ENCODE results near the gene RIMOC1. TPM values are rescaled to one million over a fixed set of nuclear protein-coding genes. Genes with fewer than 3 reads are reported as not detected.

RIMOC1 gene
- total RNA-seq, 1 donor from 2014 or later: 25.1 TPM

DNA sequence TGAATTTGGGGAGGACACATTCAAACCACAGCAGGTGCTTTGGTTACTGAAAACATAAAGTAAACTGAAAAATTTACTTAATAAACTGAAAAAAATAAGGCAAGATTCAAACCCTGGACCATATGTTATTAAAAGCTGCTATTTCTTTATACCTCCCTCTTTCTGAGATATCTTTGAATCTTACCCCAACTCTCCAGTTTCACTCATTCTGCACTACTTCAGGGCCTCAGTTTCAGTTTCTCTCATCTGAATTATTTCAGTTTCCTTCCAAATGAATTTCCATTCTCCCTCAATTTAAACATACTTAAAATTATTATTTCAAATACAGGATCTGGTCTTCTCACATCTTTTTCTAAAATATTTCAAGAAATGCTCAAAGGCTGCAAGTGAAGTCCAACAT, 29.0 kb upstream of the RIMOC1 start:
- Histone ChIP-seq H3K4me1 (peaks cover 7% of the 10 kb centered on the region), H3K36me3 (no peaks in the 10 kb centered on the region), H3K4me3 (no peak overlapping the region), H3K27ac (no peak overlapping the region), H3K9me3 (no peaks in the 10 kb centered on the region), H3K27me3 (ENCODE audit: low read depth) (no peaks in the 10 kb centered on the region)
- TF ChIP-seq, protein P1, sequence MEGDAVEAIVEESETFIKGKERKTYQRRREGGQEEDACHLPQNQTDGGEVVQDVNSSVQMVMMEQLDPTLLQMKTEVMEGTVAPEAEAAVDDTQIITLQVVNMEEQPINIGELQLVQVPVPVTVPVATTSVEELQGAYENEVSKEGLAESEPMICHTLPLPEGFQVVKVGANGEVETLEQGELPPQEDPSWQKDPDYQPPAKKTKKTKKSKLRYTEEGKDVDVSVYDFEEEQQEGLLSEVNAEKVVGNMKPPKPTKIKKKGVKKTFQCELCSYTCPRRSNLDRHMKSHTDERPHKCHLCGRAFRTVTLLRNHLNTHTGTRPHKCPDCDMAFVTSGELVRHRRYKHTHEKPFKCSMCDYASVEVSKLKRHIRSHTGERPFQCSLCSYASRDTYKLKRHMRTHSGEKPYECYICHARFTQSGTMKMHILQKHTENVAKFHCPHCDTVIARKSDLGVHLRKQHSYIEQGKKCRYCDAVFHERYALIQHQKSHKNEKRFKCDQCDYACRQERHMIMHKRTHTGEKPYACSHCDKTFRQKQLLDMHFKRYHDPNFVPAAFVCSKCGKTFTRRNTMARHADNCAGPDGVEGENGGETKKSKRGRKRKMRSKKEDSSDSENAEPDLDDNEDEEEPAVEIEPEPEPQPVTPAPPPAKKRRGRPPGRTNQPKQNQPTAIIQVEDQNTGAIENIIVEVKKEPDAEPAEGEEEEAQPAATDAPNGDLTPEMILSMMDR (IDR thresholded peaks at IDR 0.05): no peak
- ATAC-seq (no peak), DNase-seq (no peak)
- intact Hi-C loops (cut with DNase I): no loop called here

DNA sequence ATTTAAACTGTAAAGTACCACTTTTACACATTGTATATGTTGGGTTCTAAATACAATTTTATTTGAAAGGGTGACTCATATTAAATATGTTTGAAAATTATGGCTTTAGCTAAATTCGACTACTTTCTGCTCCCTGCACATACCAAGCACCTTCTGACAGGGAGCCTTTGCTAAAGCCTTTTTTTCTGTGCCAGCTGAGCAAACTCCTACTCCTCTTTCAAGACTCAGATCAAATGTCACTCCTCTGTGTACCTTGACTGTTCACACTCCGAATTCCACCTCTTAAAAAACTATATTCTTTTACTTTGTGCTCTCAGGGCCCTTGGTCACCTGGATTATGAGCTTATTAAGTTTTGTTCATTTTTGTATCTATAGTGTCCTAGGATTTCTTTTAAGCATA, 27.5 kb upstream of the RIMOC1 start:
- intact Hi-C loops (cut with DNase I): no loop called here
- ATAC-seq (no peak), DNase-seq (no peak)
- no peak overlapping the region for H3K27ac ChIP-seq
- TF ChIP-seq, protein P1 (IDR thresholded peaks at IDR 0.05): no peak
- H3K27me3 ChIP-seq (ENCODE audit: low read depth): no peaks in the 10 kb centered on the region
- H3K36me3 ChIP-seq: no peaks in the 10 kb centered on the region
- H3K9me3 ChIP-seq: no peaks in the 10 kb centered on the region
- H3K4me1 ChIP-seq: no peaks in the 10 kb centered on the region
- H3K4me3 ChIP-seq: no peak overlapping the region

DNA sequence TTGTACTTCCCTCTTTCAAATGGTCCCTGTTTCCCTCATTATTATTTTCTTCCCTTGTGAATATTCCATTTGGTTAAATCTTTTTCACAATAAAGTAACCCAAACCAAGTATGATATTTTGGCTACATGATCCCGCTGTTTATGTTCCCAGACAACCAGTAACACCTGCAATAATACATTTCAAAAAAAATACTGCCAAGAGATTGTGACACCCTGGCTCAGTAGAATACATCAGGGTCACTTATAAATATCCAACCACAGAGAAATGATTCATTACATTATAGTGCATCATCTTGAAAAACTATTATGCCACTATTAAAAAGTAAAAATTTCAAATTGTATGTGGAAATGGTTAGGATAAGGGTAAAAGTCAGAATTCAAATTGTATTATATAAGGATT, 26.7 kb upstream of the RIMOC1 start:
- Histone ChIP-seq H3K9me3 (no peaks in the 10 kb centered on the region), H3K36me3 (no peaks in the 10 kb centered on the region), H3K4me1 (no peaks in the 10 kb centered on the region), H3K27ac (no peak overlapping the region), H3K4me3 (no peak overlapping the region), H3K27me3 (ENCODE audit: low read depth) (no peaks in the 10 kb centered on the region)
- TF ChIP-seq, protein P1 (IDR thresholded peaks at IDR 0.05): no peak
- ATAC-seq (no peak), DNase-seq (no peak)
- intact Hi-C loops (cut with DNase I): no loop called here

DNA sequence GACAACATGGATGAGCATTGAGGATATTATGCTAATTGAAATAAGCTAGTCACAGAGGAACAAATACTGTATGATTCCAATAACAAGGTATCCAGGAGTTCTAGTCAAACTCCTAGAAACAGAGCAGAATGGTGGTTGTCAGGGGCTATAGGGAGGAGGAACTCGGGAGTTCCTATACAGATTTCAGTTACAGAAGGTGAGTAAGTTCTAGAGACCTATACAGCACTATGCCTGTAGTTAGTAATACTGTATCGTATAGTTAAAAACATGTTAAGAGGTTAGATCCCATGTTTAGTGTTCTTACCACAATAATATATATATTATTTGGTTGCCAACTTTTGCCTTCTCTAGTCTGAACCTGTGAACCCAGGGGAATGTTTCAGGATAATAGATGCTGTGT, 26.0 kb upstream of the RIMOC1 start:
- H3K27me3 ChIP-seq (ENCODE audit: low read depth): no peaks in the 10 kb centered on the region
- TF ChIP-seq, protein P1 (IDR thresholded peaks at IDR 0.05): no peak
- DNase-seq: no peak
- intact Hi-C loops (cut with DNase I): no loop called here
- no peaks in the 10 kb centered on the region for H3K9me3 ChIP-seq
- H3K36me3 ChIP-seq: no peaks in the 10 kb centered on the region
- H3K4me1 ChIP-seq: no peaks in the 10 kb centered on the region
- no peak overlapping the region for H3K4me3 ChIP-seq
- no peak overlapping the region for H3K27ac ChIP-seq
- ATAC-seq: no peak

DNA sequence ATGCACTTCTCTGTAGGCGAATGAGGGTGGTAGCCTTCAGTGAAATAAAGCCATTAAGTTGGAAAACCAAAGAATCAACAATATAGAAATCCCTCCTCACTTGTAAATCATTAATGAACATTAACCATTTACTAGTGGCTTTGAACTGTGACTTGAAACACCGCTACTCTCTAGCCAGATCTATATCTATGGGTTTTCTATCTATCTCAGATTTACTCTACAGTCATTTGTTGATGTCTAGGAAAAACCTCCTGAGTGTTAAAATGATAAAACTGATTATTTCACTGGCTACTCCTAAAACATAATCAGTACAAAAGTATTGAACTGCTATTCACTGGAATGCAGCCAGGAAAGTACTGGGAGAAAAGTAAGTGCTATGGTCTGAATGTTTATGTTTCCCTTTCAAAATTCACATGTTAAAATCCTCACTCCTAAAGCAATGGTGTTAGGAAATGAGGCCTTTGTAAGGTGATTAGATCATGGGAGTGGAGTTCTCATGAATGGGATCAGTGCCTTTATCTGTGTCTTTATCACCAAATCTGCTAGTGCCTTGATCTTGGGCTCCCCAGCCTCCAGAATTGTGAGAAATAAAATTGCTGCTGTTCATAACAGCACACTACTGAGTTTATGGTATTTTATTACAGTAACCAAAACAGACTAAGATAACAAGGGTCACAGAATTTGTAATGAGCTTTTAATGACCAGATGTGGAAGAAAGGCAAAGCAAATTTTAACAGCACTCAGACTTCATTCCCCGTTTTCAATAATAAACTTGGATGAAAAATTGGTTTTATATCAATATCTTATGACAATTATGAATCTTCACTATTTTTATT, 25.3 kb upstream of the RIMOC1 start:
- Histone ChIP-seq H3K36me3 (no peaks in the 10 kb centered on the region), H3K4me3 (no peak overlapping the region), H3K4me1 (no peaks in the 10 kb centered on the region), H3K27ac (no peak overlapping the region), H3K27me3 (ENCODE audit: low read depth) (no peaks in the 10 kb centered on the region), H3K9me3 (no peaks in the 10 kb centered on the region)
- no peak for DNase-seq
- no peak for ATAC-seq
- intact Hi-C loops (cut with DNase I): no loop called here
- TF ChIP-seq, protein P1 (IDR thresholded peaks at IDR 0.05): no peak
